ENCODE measurements around the gene HIPK2.
A peak's percentile ranks its signal among the peaks of the same experiment; 100 is the strongest.

Gene HIPK2

GRCh38 chr7:139647814-139648390, 129.9 kb downstream of the HIPK2 start:
- no peak for DNase-seq

GRCh38 chr7:139647085-139647484, 130.7 kb downstream of the HIPK2 start:
- no peak for DNase-seq

- no peak for DNase-seq
These were observed 131.2 kb downstream of the HIPK2 start for GRCh38 chr7:139646566-139646965.

- DNase-seq, result peak; percentile 89 to 92
These were observed 131.9 kb downstream of the HIPK2 start for GRCh38 chr7:139645572-139646523.

- DNase-seq, result no peak
These were observed 133.7 kb downstream of the HIPK2 start for GRCh38 chr7:139643951-139644585.

GRCh38 chr7:139642283-139642682, 135.5 kb downstream of the HIPK2 start:
- no peak for DNase-seq

GRCh38 chr7:139641337-139641992, 136.3 kb downstream of the HIPK2 start:
- no peak for DNase-seq

GRCh38 chr7:139640681-139641080, 137.1 kb downstream of the HIPK2 start:
- DNase-seq, result no peak

GRCh38 chr7:139639563-139639962, 138.2 kb downstream of the HIPK2 start:
- DNase-seq, result no peak

- peak; percentile 73 to 76 for DNase-seq
These were observed 142.1 kb downstream of the HIPK2 start for GRCh38 chr7:139635526-139636302.

GRCh38 chr7:139634087-139634486, 143.7 kb downstream of the HIPK2 start:
- DNase-seq, result no peak

- no peak for DNase-seq
These were observed 146.2 kb downstream of the HIPK2 start for GRCh38 chr7:139631520-139632031.

- no peak for DNase-seq
These were observed 146.9 kb downstream of the HIPK2 start for GRCh38 chr7:139630643-139631519.

- DNase-seq, result no peak
These were observed 148.3 kb downstream of the HIPK2 start for GRCh38 chr7:139629392-139630082.

GRCh38 chr7:139627831-139628230, 150.0 kb downstream of the HIPK2 start:
- DNase-seq, result no peak

GRCh38 chr7:139626817-139627216, 151.0 kb downstream of the HIPK2 start:
- no peak for DNase-seq

GRCh38 chr7:139623518-139623917, 154.3 kb downstream of the HIPK2 start:
- DNase-seq, result no peak

GRCh38 chr7:139620676-139621344, 157.0 kb downstream of the HIPK2 start:
- peak; percentile 78 to 81 for DNase-seq

- no peak for DNase-seq
These were observed 158.5 kb downstream of the HIPK2 start for GRCh38 chr7:139619367-139619657.
